HEK293 (cell line): Measurements from ENCODE around the gene TEDC2.

Source experiments
- CTCF ChIP-seq: fragments of 450-650 bp; formaldehyde crosslinking; IDR thresholded peaks from 2 replicates; pipeline ENCODE4 v1.5.1; 2016; ENCODE audit warnings: missing biosample characterization, missing genetic modification characterization
- TCF7L2 ChIP-seq: IDR thresholded peaks from 2 replicates; pipeline ENCODE4 v1.6.1; 2011; ENCODE audit warnings: low read depth, mild to moderate bottlenecking, inconsistent platforms, low read length, moderate library complexity, borderline replicate concordance
- TRIM28 ChIP-seq: IDR thresholded peaks from 2 replicates; pipeline ENCODE4 v1.6.1; 2011; ENCODE audit warnings: low read length, control low read depth, borderline replicate concordance
- ZNF138 ChIP-seq: fragments of 450-650 bp; formaldehyde crosslinking; IDR thresholded peaks from 2 replicates; pipeline ENCODE4 v1.5.1; 2016; ENCODE audit warnings: missing biosample characterization, missing genetic modification characterization, borderline replicate concordance
- ZNF184 ChIP-seq: fragments of 450-650 bp; IDR thresholded peaks from 2 replicates; pipeline ENCODE4 v1.5.1; 2018; ENCODE audit warnings: missing biosample characterization, mild to moderate bottlenecking, missing genetic modification characterization
- ZNF76 ChIP-seq: fragments of 450-650 bp; formaldehyde crosslinking; IDR thresholded peaks from 2 replicates; pipeline ENCODE4; 2016; ENCODE audit warnings: low read depth, missing biosample characterization, missing genetic modification characterization, borderline replicate concordance
- ZNF830 ChIP-seq: fragments of 450-650 bp; IDR thresholded peaks from 2 replicates; pipeline ENCODE4 v1.5.0; 2018; ENCODE audit warnings: missing biosample characterization, missing genetic modification characterization, low read depth, mild to moderate bottlenecking, moderate library complexity
- TF ChIP-seq, protein P1 (sequence below): sonication (generic); formaldehyde crosslinking; IDR thresholded peaks from 2 replicates; pipeline ENCODE4 v1.8.1; 2022; ENCODE audit warnings: mild to moderate bottlenecking, moderate library complexity, missing genetic modification reagents
- TF ChIP-seq, protein P2 (sequence below): fragments of 450-650 bp; formaldehyde crosslinking; IDR thresholded peaks from 2 replicates; pipeline ENCODE4 v1.5.1; 2016; ENCODE audit warnings: missing biosample characterization, missing genetic modification characterization

GRCh38 chr16:2438121-2438520 is 21.8 kb upstream of the TEDC2 start:
- no peak for TF ChIP-seq TRIM28
- TF ChIP-seq, protein P1, sequence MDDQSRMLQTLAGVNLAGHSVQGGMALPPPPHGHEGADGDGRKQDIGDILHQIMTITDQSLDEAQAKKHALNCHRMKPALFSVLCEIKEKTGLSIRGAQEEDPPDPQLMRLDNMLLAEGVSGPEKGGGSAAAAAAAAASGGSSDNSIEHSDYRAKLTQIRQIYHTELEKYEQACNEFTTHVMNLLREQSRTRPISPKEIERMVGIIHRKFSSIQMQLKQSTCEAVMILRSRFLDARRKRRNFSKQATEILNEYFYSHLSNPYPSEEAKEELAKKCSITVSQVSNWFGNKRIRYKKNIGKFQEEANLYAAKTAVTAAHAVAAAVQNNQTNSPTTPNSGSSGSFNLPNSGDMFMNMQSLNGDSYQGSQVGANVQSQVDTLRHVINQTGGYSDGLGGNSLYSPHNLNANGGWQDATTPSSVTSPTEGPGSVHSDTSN = no peak
- TF ChIP-seq CTCF (tag by site-specific recombination) = no peak
- TF ChIP-seq ZNF138 (tag by site-specific recombination) = no peak
- no peak for TF ChIP-seq ZNF830 (tag by site-specific recombination)
- TF ChIP-seq ZNF76 = no peak
- TF ChIP-seq TCF7L2 = no peak
- TF ChIP-seq, protein P2, sequence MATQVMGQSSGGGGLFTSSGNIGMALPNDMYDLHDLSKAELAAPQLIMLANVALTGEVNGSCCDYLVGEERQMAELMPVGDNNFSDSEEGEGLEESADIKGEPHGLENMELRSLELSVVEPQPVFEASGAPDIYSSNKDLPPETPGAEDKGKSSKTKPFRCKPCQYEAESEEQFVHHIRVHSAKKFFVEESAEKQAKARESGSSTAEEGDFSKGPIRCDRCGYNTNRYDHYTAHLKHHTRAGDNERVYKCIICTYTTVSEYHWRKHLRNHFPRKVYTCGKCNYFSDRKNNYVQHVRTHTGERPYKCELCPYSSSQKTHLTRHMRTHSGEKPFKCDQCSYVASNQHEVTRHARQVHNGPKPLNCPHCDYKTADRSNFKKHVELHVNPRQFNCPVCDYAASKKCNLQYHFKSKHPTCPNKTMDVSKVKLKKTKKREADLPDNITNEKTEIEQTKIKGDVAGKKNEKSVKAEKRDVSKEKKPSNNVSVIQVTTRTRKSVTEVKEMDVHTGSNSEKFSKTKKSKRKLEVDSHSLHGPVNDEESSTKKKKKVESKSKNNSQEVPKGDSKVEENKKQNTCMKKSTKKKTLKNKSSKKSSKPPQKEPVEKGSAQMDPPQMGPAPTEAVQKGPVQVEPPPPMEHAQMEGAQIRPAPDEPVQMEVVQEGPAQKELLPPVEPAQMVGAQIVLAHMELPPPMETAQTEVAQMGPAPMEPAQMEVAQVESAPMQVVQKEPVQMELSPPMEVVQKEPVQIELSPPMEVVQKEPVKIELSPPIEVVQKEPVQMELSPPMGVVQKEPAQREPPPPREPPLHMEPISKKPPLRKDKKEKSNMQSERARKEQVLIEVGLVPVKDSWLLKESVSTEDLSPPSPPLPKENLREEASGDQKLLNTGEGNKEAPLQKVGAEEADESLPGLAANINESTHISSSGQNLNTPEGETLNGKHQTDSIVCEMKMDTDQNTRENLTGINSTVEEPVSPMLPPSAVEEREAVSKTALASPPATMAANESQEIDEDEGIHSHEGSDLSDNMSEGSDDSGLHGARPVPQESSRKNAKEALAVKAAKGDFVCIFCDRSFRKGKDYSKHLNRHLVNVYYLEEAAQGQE (tag by site-specific recombination) = no peak
- no peak for TF ChIP-seq ZNF184 (tag by site-specific recombination)
